Measurements from ENCODE around the gene ATXN1. TPM values are rescaled to one million over a fixed set of nuclear protein-coding genes. Genes with fewer than 3 reads are reported as not detected.
A peak's percentile ranks its signal among the peaks of the same experiment; 100 is the strongest.

ATXN1 gene
- polyA plus RNA-seq, 1 of the 3 experiments (the other 2 are of a cell fraction): 7.9 TPM

- POLR2A ChIA-PET: no interaction called here
- WGBS (ENCODE audit: low lambda C conversion rate): 57% methylated on average over 14 of the region's 18 CpGs
- peak overlapping the region; percentile 31; the same call in 1 of the 2 replicates for H3K9ac ChIP-seq
Observed at GRCh38 chr6:16277101-16277981, 483.9 kb downstream of the ATXN1 start.

More at GRCh38 chr6:16277101-16277981, 483.9 kb downstream of the ATXN1 start:
- Histone ChIP-seq H3K27me3 (ENCODE audit: insufficient read depth) (no peaks in the 10 kb centered on the region), H3K4me1 (ENCODE audit: control insufficient read depth in 1 of 2, insufficient read depth in 2 of 2, low read depth in 1 of 2, low read length in 1 of 2) (peaks cover 2 to 14% of the 10 kb centered on the region in 2 experiments; a peak in 2 of 4 replicates), H3K9me2 (no peaks in the 10 kb centered on the region), H3F3A (replicated peaks; ENCODE audit: insufficient read depth) (peaks cover 7% of the 10 kb centered on the region), H3K4me3 (ENCODE audit: low read depth in 2 of 2, low read length in 1 of 2) (no peak overlapping the region), H3K79me2 (ENCODE audit: insufficient read depth) (no peaks in the 10 kb centered on the region), H3K27ac (ENCODE audit: low read depth in 2 of 2, low read length in 1 of 2) (peak overlapping the region in 1 of 2 experiments; percentile 41; a peak in 2 of 4 replicates), H3K36me3 (replicated peaks in 1 of 2; ENCODE audit: control insufficient read depth in 1 of 2, insufficient read depth in 2 of 2, low read length in 1 of 2) (no peaks in the 10 kb centered on the region), H2AFZ (ENCODE audit: low read depth) (peak overlapping the region; percentile 12; the same call in 1 of the 2 replicates), H4K20me1 (ENCODE audit: insufficient read depth) (no peaks in the 10 kb centered on the region), H3K9me3 (no peaks in the 10 kb centered on the region), H3K4me2 (peak overlapping the region; percentile 46)
- TF ChIP-seq CTCF (IDR thresholded peaks at IDR 0.05): peak; percentile 74
- peak; percentile 88 for TF ChIP-seq PBX3 (IDR thresholded peaks at IDR 0.05)
- TF ChIP-seq JUND (IDR thresholded peaks at IDR 0.05): peak; percentile 77; the same call in 1 of the 2 replicates
- no peak for TF ChIP-seq TAF1 (IDR thresholded peaks at IDR 0.05; ENCODE audit: borderline replicate concordance, low read depth, low read length)
- peak; percentile 87 for TF ChIP-seq FOSL2 (IDR thresholded peaks at IDR 0.05; ENCODE audit: borderline replicate concordance, low read depth)
- 0 out of 2 replicates have a peak, but pooled peaks have one; percentile 22 for TF ChIP-seq RXRA (IDR thresholded peaks at IDR 0.05; ENCODE audit: borderline replicate concordance, low read depth)
- no peak for TF ChIP-seq ZBTB33 (IDR thresholded peaks at IDR 0.05; ENCODE audit: borderline replicate concordance, low read depth)
- no peak for TF ChIP-seq FOXM1 (IDR thresholded peaks at IDR 0.05; ENCODE audit: low read depth)
- peak; percentile 91 for TF ChIP-seq MEF2A (IDR thresholded peaks at IDR 0.05; ENCODE audit: borderline replicate concordance, low read depth)
- TF ChIP-seq RAD21 (IDR thresholded peaks at IDR 0.05; ENCODE audit: low read length): peak; percentile 37
- TF ChIP-seq YY1 (IDR thresholded peaks at IDR 0.05; ENCODE audit: low read depth): no peak
- TF ChIP-seq TCF12 (IDR thresholded peaks at IDR 0.05): peak; percentile 37; the same call in 1 of the 2 replicates
- no peak for TF ChIP-seq SIN3A (IDR thresholded peaks at IDR 0.05; ENCODE audit: borderline replicate concordance, low read depth, low read length)
- TF ChIP-seq EP300 (IDR thresholded peaks at IDR 0.05; ENCODE audit: borderline replicate concordance in 1 of 2, low read depth in 1 of 2, low read length in 1 of 2): no peak; a peak in 1 of 4 replicates
- CTCF ChIA-PET: interaction anchor here (1.2 kb wide), 1 partner anchor 9 kb away, joined by 3 read pairs; no protein-coding TSS in a partner anchor
- DNase-seq: peak; percentile 33

Data from SK-N-SH (cell line).